HEK293 (cell line): ENCODE data around the gene CLEC2L.
"Not testable (repeated sequence)": the region's sequence is repeated elsewhere in the genome, so short reads cannot be mapped to it uniquely, and the experiment has no call there.

Experiments
- CTCF ChIA-PET: fragments of 350-600 bp; formaldehyde crosslinking; extraction: SDS; loops from one replicate; lab custom pipeline; 2021; ENCODE audit warnings: antibody characterized with exemption; lab: Yijun Ruan, JAX
- POLR2A ChIA-PET: fragments of 300-600 bp; formaldehyde crosslinking; extraction: SDS; loops from one replicate; lab custom pipeline; 2020; ENCODE audit warnings: antibody characterized with exemption, inconsistent platforms; lab: Yijun Ruan, JAX
- H3K27ac ChIP-seq: fragments of 200-500 bp; sonication (Bioruptor generic); 2 replicates; pipeline ENCODE4 v1.5.1; 2014; ENCODE audit warnings: low read depth, low read length, control low read depth, inconsistent platforms; ENCODE audit errors: extremely low read depth
- H3K36me3 ChIP-seq, 2 experiments: fragments of 200-500 bp in 1 of 2; sonication (Bioruptor generic) in 1 of 2; 1 replicate in 1 of 2; 2 replicates in 1 of 2; pipeline ENCODE4 v1.5.1; 2014 to 2017; ENCODE audit warnings: inconsistent platforms in 2 of 2, low read length in 2 of 2; ENCODE audit not compliant: control insufficient read depth in 2 of 2, insufficient read depth in 1 of 2
- H3K4me1 ChIP-seq: fragments of 200-500 bp; sonication (Bioruptor generic); 2 replicates; pipeline ENCODE4 v1.5.1; 2014; ENCODE audit warnings: mild to moderate bottlenecking, low read length, inconsistent platforms; ENCODE audit not compliant: control insufficient read depth, insufficient read depth
- H3K4me3 ChIP-seq: 2 replicates; pipeline ENCODE4 v1.5.1; 2011; ENCODE audit warnings: low read depth, mild to moderate bottlenecking, control low read depth, low read length, moderate library complexity
- H3K9me3 ChIP-seq: fragments of 200-500 bp; sonication (Bioruptor generic); 2 replicates; pipeline ENCODE4 v1.5.1; 2014; ENCODE audit warnings: low read depth, low read length, inconsistent platforms; ENCODE audit not compliant: control insufficient read depth, insufficient read depth
- IKZF3 ChIP-seq: fragments of 450-650 bp; IDR thresholded peaks from 2 replicates; pipeline ENCODE4 v1.5.0; 2018; ENCODE audit warnings: missing biosample characterization, mild to moderate bottlenecking, missing genetic modification characterization, moderate library complexity
- KLF16 ChIP-seq: fragments of 450-650 bp; formaldehyde crosslinking; IDR thresholded peaks from 2 replicates; pipeline ENCODE4 v1.5.1; 2017; ENCODE audit warnings: missing biosample characterization, missing genetic modification characterization
- YY2 ChIP-seq: fragments of 450-650 bp; formaldehyde crosslinking; IDR thresholded peaks from 2 replicates; pipeline ENCODE4 v1.5.1; 2016; ENCODE audit warnings: missing biosample characterization, missing genetic modification characterization
- ZBTB48 ChIP-seq: fragments of 450-650 bp; formaldehyde crosslinking; IDR thresholded peaks from 2 replicates; pipeline ENCODE4 v1.5.1; 2016; ENCODE audit warnings: missing biosample characterization, missing genetic modification characterization
- ZBTB7A ChIP-seq: fragments of 450-650 bp; formaldehyde crosslinking; IDR thresholded peaks from 2 replicates; pipeline ENCODE4 v1.5.1; 2016; ENCODE audit warnings: low read depth, missing biosample characterization, missing genetic modification characterization
- ZNF175 ChIP-seq: fragments of 450-650 bp; formaldehyde crosslinking; IDR thresholded peaks from 2 replicates; pipeline ENCODE4 v1.5.1; 2016; ENCODE audit warnings: missing biosample characterization, missing genetic modification characterization
- ZNF214 ChIP-seq: fragments of 450-650 bp; formaldehyde crosslinking; IDR thresholded peaks from 2 replicates; pipeline ENCODE4 v1.5.1; 2017; ENCODE audit warnings: missing biosample characterization, mild to moderate bottlenecking, missing genetic modification characterization, borderline replicate concordance
- ZNF311 ChIP-seq: fragments of 450-650 bp; formaldehyde crosslinking; IDR thresholded peaks from 2 replicates; pipeline ENCODE4 v1.5.1; 2017; ENCODE audit warnings: missing biosample characterization, missing genetic modification characterization, borderline replicate concordance
- ZNF350 ChIP-seq: fragments of 450-650 bp; formaldehyde crosslinking; IDR thresholded peaks from 2 replicates; pipeline ENCODE4 v1.5.0; 2017; ENCODE audit warnings: missing biosample characterization, mild to moderate bottlenecking, missing genetic modification characterization
- ZNF423 ChIP-seq: fragments of 450-650 bp; formaldehyde crosslinking; IDR thresholded peaks from 2 replicates; pipeline ENCODE4 v1.5.1; 2016; ENCODE audit warnings: missing biosample characterization, missing genetic modification characterization
- ZNF544 ChIP-seq: fragments of 450-650 bp; formaldehyde crosslinking; IDR thresholded peaks from 2 replicates; pipeline ENCODE4 v1.5.0; 2017; ENCODE audit warnings: missing biosample characterization, missing genetic modification characterization
- ZNF548 ChIP-seq: fragments of 450-650 bp; formaldehyde crosslinking; IDR thresholded peaks from 2 replicates; pipeline ENCODE4 v1.5.1; 2016; ENCODE audit warnings: missing biosample characterization, missing genetic modification characterization
- ZNF626 ChIP-seq: fragments of 450-650 bp; sonication (Bioruptor Pico); formaldehyde crosslinking; IDR thresholded peaks from 2 replicates; pipeline ENCODE4 v1.5.1; 2018; ENCODE audit warnings: missing biosample characterization, missing genetic modification characterization, inconsistent platforms
- TF ChIP-seq, protein P1 (sequence below): fragments of 450-650 bp; formaldehyde crosslinking; IDR thresholded peaks from 2 replicates; pipeline ENCODE4 v1.5.1; 2017; ENCODE audit warnings: missing biosample characterization, missing genetic modification characterization
- TF ChIP-seq, protein P2 (sequence below): fragments of 450-650 bp; formaldehyde crosslinking; IDR thresholded peaks from 2 replicates; pipeline ENCODE4 v1.5.1; 2016; ENCODE audit warnings: missing biosample characterization, missing genetic modification characterization
- TF ChIP-seq, protein P3 (sequence below): fragments of 450-650 bp; formaldehyde crosslinking; IDR thresholded peaks from 2 replicates; pipeline ENCODE4 v1.5.1; 2016; ENCODE audit warnings: missing biosample characterization, missing genetic modification characterization
- TF ChIP-seq, protein P4 (sequence below): fragments of 450-650 bp; formaldehyde crosslinking; IDR thresholded peaks from 2 replicates; pipeline ENCODE4 v1.5.1; 2016; ENCODE audit warnings: missing biosample characterization, missing genetic modification characterization
- TF ChIP-seq, protein P5 (sequence below): fragments of 450-650 bp; formaldehyde crosslinking; IDR thresholded peaks from 2 replicates; pipeline ENCODE4 v1.5.1; 2016; ENCODE audit warnings: missing biosample characterization, missing genetic modification characterization, borderline replicate concordance
- TF ChIP-seq, protein P6 (sequence below): fragments of 450-650 bp; formaldehyde crosslinking; IDR thresholded peaks from 2 replicates; pipeline ENCODE4 v1.5.1; 2016; ENCODE audit warnings: missing biosample characterization, missing genetic modification characterization

Gene CLEC2L

DNA sequence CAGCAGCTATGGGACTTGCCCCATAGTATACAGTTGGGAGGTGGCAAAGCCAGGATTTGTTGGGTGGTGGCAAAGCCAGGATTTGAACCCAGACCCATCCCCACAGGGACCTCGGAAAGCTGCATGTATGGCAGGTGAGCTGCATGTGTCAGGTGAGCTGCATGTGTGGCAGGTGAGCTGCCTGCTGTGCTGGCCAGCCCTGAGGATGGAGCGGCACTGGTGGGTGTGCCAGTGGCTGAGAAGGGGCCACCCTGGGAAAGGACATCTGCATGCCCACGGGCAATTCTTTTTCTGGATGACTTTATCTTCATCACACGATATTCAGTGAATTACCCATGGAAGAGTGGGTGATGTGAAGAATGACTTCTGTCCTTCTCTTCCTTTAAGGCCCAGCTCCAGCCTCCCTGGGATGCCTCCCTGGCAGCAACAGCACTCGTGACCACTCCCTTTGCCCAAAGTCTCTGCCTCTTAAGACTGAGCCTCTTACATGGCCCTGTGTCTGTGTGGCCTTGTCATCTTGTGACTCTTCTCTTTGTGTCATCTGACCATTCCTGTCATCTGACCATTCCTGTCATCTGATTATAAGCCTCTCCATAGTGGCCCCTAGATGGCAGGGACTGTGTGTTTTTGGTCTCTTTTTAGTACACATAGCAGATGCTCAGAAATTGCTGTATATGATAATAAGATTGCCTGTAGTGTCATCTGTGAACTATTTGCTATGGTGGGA, 25.0 kb downstream of the CLEC2L start:
- Histone ChIP-seq H3K36me3 (no peaks in the 10 kb centered on the region), H3K4me1 (no peaks in the 10 kb centered on the region), H3K27ac (no peak overlapping the region), H3K9me3 (no peaks in the 10 kb centered on the region), H3K4me3 (no peak overlapping the region)
- ChIA-PET CTCF (interaction anchor here (0.7 to 0.9 kb wide), 3 partner anchors 52 to 458 kb away, joined by 3 to 6 read pairs (median 3); no protein-coding TSS in a partner anchor), POLR2A (no interaction called here)
- TF ChIP-seq ZNF311 (tag by site-specific recombination) = no peak
- TF ChIP-seq, protein P1, sequence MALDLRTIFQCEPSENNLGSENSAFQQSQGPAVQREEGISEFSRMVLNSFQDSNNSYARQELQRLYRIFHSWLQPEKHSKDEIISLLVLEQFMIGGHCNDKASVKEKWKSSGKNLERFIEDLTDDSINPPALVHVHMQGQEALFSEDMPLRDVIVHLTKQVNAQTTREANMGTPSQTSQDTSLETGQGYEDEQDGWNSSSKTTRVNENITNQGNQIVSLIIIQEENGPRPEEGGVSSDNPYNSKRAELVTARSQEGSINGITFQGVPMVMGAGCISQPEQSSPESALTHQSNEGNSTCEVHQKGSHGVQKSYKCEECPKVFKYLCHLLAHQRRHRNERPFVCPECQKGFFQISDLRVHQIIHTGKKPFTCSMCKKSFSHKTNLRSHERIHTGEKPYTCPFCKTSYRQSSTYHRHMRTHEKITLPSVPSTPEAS (tag by site-specific recombination) = no peak
- TF ChIP-seq ZBTB48 (tag by site-specific recombination) = no peak
- TF ChIP-seq, protein P2, sequence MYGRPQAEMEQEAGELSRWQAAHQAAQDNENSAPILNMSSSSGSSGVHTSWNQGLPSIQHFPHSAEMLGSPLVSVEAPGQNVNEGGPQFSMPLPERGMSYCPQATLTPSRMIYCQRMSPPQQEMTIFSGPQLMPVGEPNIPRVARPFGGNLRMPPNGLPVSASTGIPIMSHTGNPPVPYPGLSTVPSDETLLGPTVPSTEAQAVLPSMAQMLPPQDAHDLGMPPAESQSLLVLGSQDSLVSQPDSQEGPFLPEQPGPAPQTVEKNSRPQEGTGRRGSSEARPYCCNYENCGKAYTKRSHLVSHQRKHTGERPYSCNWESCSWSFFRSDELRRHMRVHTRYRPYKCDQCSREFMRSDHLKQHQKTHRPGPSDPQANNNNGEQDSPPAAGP (tag by site-specific recombination) = no peak
- no peak for TF ChIP-seq KLF16 (tag by site-specific recombination)
- TF ChIP-seq, protein P3, sequence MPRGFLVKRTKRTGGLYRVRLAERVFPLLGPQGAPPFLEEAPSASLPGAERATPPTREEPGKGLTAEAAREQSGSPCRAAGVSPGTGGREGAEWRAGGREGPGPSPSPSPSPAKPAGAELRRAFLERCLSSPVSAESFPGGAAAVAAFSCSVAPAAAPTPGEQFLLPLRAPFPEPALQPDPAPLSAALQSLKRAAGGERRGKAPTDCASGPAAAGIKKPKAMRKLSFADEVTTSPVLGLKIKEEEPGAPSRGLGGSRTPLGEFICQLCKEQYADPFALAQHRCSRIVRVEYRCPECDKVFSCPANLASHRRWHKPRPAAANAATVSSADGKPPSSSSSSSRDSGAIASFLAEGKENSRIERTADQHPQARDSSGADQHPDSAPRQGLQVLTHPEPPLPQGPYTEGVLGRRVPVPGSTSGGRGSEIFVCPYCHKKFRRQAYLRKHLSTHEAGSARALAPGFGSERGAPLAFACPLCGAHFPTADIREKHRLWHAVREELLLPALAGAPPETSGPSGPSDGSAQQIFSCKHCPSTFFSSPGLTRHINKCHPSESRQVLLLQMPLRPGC (tag by site-specific recombination) = no peak
- TF ChIP-seq ZBTB7A (tag by site-specific recombination) = no peak
- no peak for TF ChIP-seq YY2
- no peak for TF ChIP-seq ZNF350 (tag by site-specific recombination)
- TF ChIP-seq, protein P4, sequence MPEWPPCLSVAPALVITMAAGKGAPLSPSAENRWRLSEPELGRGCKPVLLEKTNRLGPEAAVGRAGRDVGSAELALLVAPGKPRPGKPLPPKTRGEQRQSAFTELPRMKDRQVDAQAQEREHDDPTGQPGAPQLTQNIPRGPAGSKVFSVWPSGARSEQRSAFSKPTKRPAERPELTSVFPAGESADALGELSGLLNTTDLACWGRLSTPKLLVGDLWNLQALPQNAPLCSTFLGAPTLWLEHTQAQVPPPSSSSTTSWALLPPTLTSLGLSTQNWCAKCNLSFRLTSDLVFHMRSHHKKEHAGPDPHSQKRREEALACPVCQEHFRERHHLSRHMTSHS (tag by site-specific recombination) = no peak
- no peak for TF ChIP-seq ZNF544 (tag by site-specific recombination)

DNA sequence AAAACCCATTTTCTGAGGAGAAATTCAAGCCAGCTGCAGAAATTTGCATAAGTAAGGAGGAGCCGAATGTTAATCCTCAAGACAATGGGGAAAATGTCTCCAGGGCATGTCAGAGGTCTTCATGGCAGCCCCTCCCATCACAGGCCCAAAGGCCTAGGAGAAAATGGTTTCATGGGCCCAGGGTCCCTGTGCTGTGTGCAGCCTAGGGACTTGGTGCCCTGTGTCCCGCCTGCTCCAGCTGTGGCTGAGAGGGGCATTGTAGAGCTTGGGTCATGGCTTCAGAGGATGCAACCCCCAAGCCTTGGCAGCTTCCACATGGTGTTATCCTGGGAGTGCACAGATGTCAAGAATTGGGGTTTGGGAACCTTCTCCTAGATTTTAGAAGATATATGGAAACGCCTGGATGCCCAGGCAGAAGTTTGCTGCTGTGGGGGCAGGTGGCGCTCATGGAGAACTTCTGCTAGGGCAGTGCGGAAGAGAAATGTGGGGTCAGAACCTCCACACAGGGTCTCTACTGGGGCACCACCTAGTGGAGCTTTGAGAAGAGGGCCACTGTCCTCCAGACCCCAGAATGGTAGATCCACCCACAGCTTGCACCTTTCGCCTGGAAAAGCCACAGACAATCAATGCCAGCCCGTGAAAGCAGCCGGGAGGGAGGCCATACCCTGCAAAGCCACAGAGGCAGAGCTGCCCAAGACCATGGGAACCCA, 30.7 kb downstream of the CLEC2L start:
- H3K27ac ChIP-seq, POLR2A ChIA-PET, H3K4me3 ChIP-seq, H3K9me3 ChIP-seq, H3K36me3 ChIP-seq, H3K4me1 ChIP-seq: not testable (repeated sequence)
- CTCF ChIA-PET = interaction anchor here (0.7 kb wide), 1 partner anchor 117 kb away, joined by 3 read pairs; no protein-coding TSS in a partner anchor

DNA sequence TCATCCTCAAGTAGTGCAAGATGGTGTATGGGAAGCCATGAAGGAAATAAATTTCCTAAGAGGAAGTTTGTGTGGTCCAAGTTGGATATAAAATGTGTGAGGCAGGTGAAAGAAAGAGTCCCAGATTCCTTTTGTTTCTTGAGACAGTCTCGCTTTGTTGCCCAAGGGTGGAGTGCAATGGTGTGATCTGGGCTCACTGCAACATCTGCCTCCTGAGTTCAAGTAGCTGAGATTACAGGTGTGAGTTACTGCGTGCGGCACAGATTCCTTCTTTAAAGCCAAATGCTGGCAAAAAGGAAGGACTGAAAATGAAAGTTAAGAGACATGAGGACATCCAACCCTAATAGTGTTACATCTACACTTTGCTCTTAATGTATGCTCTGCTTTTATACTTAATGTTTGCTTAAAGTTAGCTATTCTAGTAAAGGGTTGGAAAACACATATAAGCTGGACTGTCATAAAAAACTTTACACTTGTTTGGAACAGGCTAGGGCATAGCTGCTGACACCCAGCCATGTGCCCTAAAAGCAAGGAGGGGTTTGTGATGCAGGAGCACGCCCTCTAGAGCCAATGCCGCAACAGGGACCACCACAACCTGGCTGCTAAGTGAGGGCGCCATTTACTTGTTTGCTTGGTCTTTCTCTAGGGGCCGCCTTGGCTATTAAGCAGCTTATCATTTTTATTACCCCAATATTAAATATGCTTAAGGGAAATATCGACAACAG, 34.5 kb downstream of the CLEC2L start:
- Histone ChIP-seq H3K27ac (no peak overlapping the region), H3K4me3 (no peak overlapping the region), H3K36me3 (no peaks in the 10 kb centered on the region), H3K9me3 (no peaks in the 10 kb centered on the region), H3K4me1 (no peaks in the 10 kb centered on the region)
- POLR2A ChIA-PET = no interaction called here
- CTCF ChIA-PET = interaction anchor here (0.6 to 2.2 kb wide), 7 partner anchors 14 to 218 kb away, joined by 3 to 9 read pairs (median 4); no protein-coding TSS in a partner anchor
- TF ChIP-seq ZNF626 (tag by site-specific recombination) (no peak), ZNF175 (no peak), ZNF214 (tag by site-specific recombination) (no peak), ZNF423 (no peak), IKZF3 (tag by site-specific recombination) (no peak), ZNF548 (tag by site-specific recombination) (no peak)
- TF ChIP-seq, protein P2 (tag by site-specific recombination) = no peak
- TF ChIP-seq, protein P5, sequence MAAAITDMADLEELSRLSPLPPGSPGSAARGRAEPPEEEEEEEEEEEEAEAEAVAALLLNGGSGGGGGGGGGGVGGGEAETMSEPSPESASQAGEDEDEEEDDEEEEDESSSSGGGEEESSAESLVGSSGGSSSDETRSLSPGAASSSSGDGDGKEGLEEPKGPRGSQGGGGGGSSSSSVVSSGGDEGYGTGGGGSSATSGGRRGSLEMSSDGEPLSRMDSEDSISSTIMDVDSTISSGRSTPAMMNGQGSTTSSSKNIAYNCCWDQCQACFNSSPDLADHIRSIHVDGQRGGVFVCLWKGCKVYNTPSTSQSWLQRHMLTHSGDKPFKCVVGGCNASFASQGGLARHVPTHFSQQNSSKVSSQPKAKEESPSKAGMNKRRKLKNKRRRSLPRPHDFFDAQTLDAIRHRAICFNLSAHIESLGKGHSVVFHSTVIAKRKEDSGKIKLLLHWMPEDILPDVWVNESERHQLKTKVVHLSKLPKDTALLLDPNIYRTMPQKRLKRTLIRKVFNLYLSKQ (tag by site-specific recombination) = no peak
- TF ChIP-seq, protein P6, sequence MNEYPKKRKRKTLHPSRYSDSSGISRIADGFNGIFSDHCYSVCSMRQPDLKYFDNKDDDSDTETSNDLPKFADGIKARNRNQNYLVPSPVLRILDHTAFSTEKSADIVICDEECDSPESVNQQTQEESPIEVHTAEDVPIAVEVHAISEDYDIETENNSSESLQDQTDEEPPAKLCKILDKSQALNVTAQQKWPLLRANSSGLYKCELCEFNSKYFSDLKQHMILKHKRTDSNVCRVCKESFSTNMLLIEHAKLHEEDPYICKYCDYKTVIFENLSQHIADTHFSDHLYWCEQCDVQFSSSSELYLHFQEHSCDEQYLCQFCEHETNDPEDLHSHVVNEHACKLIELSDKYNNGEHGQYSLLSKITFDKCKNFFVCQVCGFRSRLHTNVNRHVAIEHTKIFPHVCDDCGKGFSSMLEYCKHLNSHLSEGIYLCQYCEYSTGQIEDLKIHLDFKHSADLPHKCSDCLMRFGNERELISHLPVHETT (tag by site-specific recombination) = no peak
